Mesothelial cell of epicardium (in vitro differentiated cells): ENCODE data around the gene CDC42SE1. TPM values are rescaled to one million over a fixed set of nuclear protein-coding genes. Genes with fewer than 3 reads are reported as not detected.

Experiments used
- DNase-seq, 2 experiments: peaks; one replicate each; pipeline ENCODE4 v3.0.0; 2021; ENCODE audit warnings: low spot score in 2 of 2; ENCODE audit not compliant: unreplicated experiment in 2 of 2
- H3K27ac Mint-ChIP-seq: 2 replicates; pipeline ENCODE4 v1.8.0; 2021; ENCODE audit warnings: mixed read lengths
- H3K27me3 Mint-ChIP-seq: 2 replicates; pipeline ENCODE4 v1.8.0; 2021; ENCODE audit warnings: low read depth, mixed read lengths
- H3K36me3 Mint-ChIP-seq: 2 replicates; pipeline ENCODE4 v1.8.0; 2021; ENCODE audit warnings: mixed read lengths
- H3K4me1 Mint-ChIP-seq: 2 replicates; pipeline ENCODE4 v1.8.0; 2021; ENCODE audit warnings: mixed read lengths
- H3K4me3 Mint-ChIP-seq: 2 replicates; pipeline ENCODE4 v1.8.0; 2021; ENCODE audit warnings: mild to moderate bottlenecking, moderate library complexity, mixed read lengths
- H3K9me3 Mint-ChIP-seq: 2 replicates; pipeline ENCODE4 v1.8.0; 2021; ENCODE audit warnings: mixed read lengths
- CTCF ChIP-seq: fragments of 200-600 bp; sonication (generic); IDR thresholded peaks from one replicate; pipeline ENCODE4 v1.5.0; 2021; ENCODE audit warnings: antibody characterized with exemption; ENCODE audit not compliant: unreplicated experiment
- total RNA-seq: library from RNA; stranded (reverse); gene quantifications from 3 replicates; pipeline ENCODE4 v1.2.1, GENCODE V29; 2021

CDC42SE1 gene
- total RNA-seq, 1 donor from 2014 or later = 93.4 TPM

GRCh38 chr1:151043163-151043562, 16.3 kb downstream of the CDC42SE1 start:
- H3K27me3 Mint-ChIP-seq = no peaks in the 10 kb centered on the region
- peaks cover 8% of the 10 kb centered on the region for H3K4me1 Mint-ChIP-seq
- DNase-seq = no peak
- H3K27ac Mint-ChIP-seq = no peak overlapping the region
- no peak overlapping the region for H3K4me3 Mint-ChIP-seq
- no peaks in the 10 kb centered on the region for H3K9me3 Mint-ChIP-seq
- TF ChIP-seq CTCF = no peak
- peaks cover 3% of the 10 kb centered on the region for H3K36me3 Mint-ChIP-seq

- H3K36me3 Mint-ChIP-seq = peaks cover 18% of the 10 kb centered on the region
- no peak overlapping the region for H3K27ac Mint-ChIP-seq
- no peak for DNase-seq
- no peak for TF ChIP-seq CTCF
- peaks cover 15% of the 10 kb centered on the region for H3K4me1 Mint-ChIP-seq
- H3K27me3 Mint-ChIP-seq = no peaks in the 10 kb centered on the region
- no peak overlapping the region for H3K4me3 Mint-ChIP-seq
- no peaks in the 10 kb centered on the region for H3K9me3 Mint-ChIP-seq
Observed at GRCh38 chr1:151039521-151039920, 19.9 kb downstream of the CDC42SE1 start.

GRCh38 chr1:151037032-151037431, 22.4 kb downstream of the CDC42SE1 start:
- no peak for TF ChIP-seq CTCF
- Mint-ChIP-seq H3K4me3 (no peak overlapping the region), H3K27ac (peak overlapping the region; percentile 8), H3K4me1 (peaks cover 15% of the 10 kb centered on the region), H3K36me3 (peaks cover 26% of the 10 kb centered on the region), H3K9me3 (no peaks in the 10 kb centered on the region), H3K27me3 (no peaks in the 10 kb centered on the region)
- no peak for DNase-seq

- H3K9me3 Mint-ChIP-seq = no peaks in the 10 kb centered on the region
- peaks cover 29% of the 10 kb centered on the region for H3K36me3 Mint-ChIP-seq
- no peak for DNase-seq
- no peak for TF ChIP-seq CTCF
- no peaks in the 10 kb centered on the region for H3K27me3 Mint-ChIP-seq
- peak within 1 kb of the TSS; percentile 75 for H3K27ac Mint-ChIP-seq
- H3K4me1 Mint-ChIP-seq = peaks cover 15% of the 10 kb centered on the region
- no peak within 1 kb of the TSS for H3K4me3 Mint-ChIP-seq
Observed at GRCh38 chr1:151036356-151036755, 23.1 kb downstream of the CDC42SE1 start, which contains the start of gene BNIPL. Gene BNIPL (plus strand): TSS chr1:151036586. CDS start chr1:151036726, 140 bp downstream.

- H3K4me1 Mint-ChIP-seq = peaks cover 15% of the 10 kb centered on the region
- H3K27me3 Mint-ChIP-seq = no peaks in the 10 kb centered on the region
- DNase-seq = no peak
- TF ChIP-seq CTCF = no peak
- H3K4me3 Mint-ChIP-seq = no peak overlapping the region
- no peak overlapping the region for H3K27ac Mint-ChIP-seq
- no peaks in the 10 kb centered on the region for H3K9me3 Mint-ChIP-seq
- peaks cover 32% of the 10 kb centered on the region for H3K36me3 Mint-ChIP-seq
Observed at GRCh38 chr1:151035167-151035566, 24.3 kb downstream of the CDC42SE1 start.

GRCh38 chr1:151032164-151032563, 27.3 kb downstream of the CDC42SE1 start:
- H3K9me3 Mint-ChIP-seq = no peaks in the 10 kb centered on the region
- H3K4me3 Mint-ChIP-seq = no peak overlapping the region
- TF ChIP-seq CTCF = no peak
- no peak for DNase-seq
- H3K4me1 Mint-ChIP-seq = peaks cover 12% of the 10 kb centered on the region
- no peaks in the 10 kb centered on the region for H3K27me3 Mint-ChIP-seq
- H3K36me3 Mint-ChIP-seq = peaks cover 40% of the 10 kb centered on the region
- no peak overlapping the region for H3K27ac Mint-ChIP-seq
